Stimulated activated CD4-positive, alpha-beta T cell treated with anti-CD3 and anti-CD28 coated beads, Interleukin-15, amount 100 ng/mL, for 1 hour (primary cell): Measurements from ENCODE around the gene BNC1.

ENCODE experiments used
- DNase-seq, 2 donors: peaks; one replicate each; pipeline ENCODE4 v3.0.0-alpha.2; 2020; ENCODE audit warnings: low read depth in 1 of 2, low spot score in 1 of 2

Gene BNC1, protein sequence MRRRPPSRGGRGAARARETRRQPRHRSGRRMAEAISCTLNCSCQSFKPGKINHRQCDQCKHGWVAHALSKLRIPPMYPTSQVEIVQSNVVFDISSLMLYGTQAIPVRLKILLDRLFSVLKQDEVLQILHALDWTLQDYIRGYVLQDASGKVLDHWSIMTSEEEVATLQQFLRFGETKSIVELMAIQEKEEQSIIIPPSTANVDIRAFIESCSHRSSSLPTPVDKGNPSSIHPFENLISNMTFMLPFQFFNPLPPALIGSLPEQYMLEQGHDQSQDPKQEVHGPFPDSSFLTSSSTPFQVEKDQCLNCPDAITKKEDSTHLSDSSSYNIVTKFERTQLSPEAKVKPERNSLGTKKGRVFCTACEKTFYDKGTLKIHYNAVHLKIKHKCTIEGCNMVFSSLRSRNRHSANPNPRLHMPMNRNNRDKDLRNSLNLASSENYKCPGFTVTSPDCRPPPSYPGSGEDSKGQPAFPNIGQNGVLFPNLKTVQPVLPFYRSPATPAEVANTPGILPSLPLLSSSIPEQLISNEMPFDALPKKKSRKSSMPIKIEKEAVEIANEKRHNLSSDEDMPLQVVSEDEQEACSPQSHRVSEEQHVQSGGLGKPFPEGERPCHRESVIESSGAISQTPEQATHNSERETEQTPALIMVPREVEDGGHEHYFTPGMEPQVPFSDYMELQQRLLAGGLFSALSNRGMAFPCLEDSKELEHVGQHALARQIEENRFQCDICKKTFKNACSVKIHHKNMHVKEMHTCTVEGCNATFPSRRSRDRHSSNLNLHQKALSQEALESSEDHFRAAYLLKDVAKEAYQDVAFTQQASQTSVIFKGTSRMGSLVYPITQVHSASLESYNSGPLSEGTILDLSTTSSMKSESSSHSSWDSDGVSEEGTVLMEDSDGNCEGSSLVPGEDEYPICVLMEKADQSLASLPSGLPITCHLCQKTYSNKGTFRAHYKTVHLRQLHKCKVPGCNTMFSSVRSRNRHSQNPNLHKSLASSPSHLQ

GRCh38 chr15:83284559-83285283, at the start of gene BNC1:
BNC1 (minus strand) TSS chr15:83284664; CDS start chr15:83284628, 36 bp downstream.
- DNase-seq = no peak

- DNase-seq = no peak
Measured at GRCh38 chr15:83327041-83327440, 42.6 kb upstream of the BNC1 start.

GRCh38 chr15:83324799-83325198, 40.3 kb upstream of the BNC1 start:
- no peak for DNase-seq

DNA sequence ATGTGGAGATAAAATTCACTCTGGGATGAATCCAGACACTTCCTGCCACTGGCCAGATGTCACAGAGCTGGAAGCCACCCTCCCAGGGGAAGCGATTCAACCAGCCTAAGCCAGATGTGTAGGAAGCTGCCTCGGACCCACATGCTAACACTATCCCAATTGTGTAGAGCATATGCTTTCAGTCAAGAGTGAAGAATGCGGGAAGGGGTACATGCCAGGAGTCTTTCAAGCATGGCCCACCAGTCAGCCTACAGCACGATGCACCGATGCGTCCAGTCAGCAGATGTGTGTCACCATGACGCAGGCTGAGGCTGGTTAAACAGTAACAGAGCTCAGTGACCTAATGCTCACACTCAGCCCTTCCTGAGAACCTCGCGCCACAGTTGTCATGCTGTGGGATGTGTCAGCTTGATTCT, 38.8 kb upstream of the BNC1 start:
- no peak for DNase-seq

- DNase-seq = no peak
Measured at GRCh38 chr15:83322691-83323090, 38.2 kb upstream of the BNC1 start.

DNA sequence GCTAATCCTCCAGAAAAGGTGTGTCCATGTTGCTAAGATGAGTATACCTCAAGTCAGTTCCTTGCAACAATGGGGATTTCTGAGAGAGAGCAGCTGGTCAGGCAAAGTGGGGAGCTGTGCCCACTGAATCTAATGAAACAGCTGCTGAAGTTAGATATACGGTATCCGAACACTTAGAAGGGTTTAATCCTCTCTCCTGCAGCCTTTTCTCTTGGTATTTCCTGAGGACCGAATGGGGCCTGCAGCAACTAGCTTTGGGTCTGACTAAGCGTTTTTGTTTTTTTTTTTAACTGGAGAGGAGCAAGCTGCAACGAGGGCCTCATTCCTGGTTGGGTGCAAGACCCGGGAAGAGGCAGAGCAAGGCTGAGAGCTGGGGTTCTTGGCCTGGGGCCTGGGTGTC, 37.6 kb upstream of the BNC1 start:
- no peak for DNase-seq

DNA sequence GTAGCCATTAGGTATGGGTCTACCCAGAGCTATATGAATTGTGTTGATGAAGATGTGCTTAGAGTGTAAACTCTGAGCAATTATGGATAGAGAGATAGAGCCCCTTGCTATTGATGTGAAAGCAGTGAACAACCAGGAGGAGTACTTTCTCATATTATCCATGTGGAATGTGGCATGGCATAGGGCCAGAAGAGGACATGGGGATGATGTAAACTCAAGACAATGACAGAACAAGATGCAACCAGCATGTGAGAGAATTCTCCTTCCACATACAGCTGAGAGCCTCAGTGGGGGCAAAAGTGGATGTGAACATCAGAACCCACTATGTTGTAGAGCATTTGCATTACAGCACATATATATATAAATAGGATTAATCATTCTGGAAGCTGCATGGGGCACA, 36.4 kb upstream of the BNC1 start:
- no peak for DNase-seq

DNA sequence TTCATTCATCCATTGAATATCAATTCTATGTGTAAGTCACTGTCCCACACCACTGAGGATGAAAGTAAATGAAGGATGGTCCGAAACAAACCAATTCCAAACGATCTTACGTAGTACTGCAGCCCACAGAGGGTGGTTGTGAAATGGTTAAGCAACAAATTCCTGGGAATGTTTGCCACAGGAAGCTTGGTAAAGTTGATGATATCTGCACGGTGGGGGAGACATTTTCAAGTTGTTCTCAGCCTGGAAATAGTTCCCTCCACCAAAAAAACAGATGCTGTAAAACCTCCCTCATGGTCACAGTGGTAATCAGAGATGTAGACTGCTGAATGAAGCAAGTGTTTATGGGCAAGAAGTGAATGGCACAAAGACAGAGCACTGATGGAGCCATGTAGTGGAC, 35.9 kb upstream of the BNC1 start:
- no peak for DNase-seq

DNA sequence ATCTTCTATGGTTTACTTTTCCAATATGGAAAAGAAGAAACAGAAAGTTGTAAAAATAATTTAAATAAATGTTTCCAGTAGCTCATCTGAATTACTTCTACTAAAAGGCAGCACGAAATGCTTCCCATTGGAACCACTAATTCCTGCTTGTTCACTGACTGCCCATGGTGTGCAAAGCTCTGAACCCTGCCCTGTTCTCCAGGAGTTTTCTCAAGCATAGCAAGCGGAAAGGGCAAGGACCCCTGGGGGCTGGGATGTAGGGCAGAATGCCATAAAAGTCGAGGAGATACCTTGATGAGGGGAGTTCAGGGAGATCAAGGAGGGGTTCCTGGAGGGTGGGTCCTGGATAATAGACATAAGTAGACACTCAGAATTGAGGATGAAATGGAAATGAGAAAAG, 35.3 kb upstream of the BNC1 start:
- no peak for DNase-seq

DNA sequence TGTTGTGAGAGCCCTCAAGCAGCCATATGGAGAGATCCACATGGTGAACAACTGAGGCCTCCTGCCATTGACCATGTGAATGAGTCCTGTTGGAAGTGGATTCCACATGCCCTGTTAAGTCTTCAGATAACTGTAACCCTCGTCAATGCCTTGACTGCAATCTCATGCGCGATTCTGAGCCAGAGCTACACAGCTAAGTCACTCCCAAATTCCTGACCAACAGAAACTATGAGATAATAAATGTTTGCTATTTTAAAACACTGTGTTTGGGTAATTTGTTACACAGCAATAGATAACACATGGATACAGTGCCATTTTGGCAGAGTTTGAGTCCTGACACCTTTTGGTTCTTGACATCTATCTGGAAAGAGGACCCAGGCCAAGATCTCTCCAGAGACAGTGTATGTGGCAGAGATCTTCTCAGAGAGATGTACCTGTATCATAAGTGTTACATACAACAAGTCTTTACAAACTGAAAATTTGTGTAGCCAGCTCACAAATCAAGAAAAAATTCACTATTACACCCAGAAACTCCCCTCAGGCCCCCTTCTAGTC, 34.5 kb upstream of the BNC1 start:
- no peak for DNase-seq

GRCh38 chr15:83318036-83318435, 33.6 kb upstream of the BNC1 start:
- no peak for DNase-seq

DNA sequence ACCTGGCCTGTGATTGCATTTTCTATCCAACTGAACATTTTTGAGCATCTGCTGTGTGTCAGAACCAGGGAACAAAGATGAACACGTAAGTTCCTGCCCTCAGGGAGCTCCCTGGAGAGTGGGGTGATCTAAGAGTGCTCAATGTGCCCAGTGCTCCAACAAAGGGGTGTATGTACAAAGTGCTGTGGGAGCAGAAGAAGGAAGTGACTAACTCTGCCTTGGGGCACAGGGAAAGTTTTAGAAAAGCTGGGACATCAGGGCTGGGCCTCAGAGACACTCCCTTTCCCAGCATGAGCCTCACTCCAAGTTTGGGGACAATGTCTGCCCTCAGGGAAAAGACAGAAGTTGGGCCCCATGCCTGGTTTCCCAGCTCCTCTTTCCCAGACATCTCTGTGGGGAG, 27.6 kb upstream of the BNC1 start:
- no peak for DNase-seq

GRCh38 chr15:83310521-83311456, 26.3 kb upstream of the BNC1 start:
- DNase-seq = no peak

- no peak for DNase-seq
Measured at GRCh38 chr15:83308671-83309070, 24.2 kb upstream of the BNC1 start.

GRCh38 chr15:83306561-83306960, 22.1 kb upstream of the BNC1 start:
- no peak for DNase-seq

DNA sequence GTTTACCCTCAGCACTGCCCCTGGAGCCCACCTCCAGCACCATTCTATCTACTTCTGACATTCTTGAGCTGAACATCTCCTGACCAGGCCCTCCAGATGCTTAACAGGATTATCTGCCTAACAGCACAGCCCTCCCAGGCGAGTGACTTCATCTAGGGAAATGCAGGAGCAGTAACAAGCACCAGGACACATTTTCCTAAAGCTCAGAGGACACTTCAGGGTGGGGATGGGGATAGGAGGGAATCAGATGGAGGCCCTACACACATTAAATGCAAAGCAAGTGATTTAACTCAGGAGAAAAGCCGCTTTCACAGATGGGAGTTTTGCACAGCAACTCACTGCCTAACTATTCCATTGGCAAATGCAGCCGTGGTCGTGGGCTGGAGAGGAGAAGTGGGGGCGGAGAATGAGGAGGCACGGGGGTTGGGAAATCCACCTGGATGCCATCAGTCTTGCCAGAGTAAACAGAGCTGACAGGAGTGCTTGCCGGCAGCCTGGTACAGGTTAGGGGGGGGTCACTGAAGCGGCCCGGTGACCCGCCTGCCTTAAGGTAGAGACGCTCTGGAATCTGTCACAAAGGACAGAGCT, 21.3 kb upstream of the BNC1 start:
- no peak for DNase-seq

DNA sequence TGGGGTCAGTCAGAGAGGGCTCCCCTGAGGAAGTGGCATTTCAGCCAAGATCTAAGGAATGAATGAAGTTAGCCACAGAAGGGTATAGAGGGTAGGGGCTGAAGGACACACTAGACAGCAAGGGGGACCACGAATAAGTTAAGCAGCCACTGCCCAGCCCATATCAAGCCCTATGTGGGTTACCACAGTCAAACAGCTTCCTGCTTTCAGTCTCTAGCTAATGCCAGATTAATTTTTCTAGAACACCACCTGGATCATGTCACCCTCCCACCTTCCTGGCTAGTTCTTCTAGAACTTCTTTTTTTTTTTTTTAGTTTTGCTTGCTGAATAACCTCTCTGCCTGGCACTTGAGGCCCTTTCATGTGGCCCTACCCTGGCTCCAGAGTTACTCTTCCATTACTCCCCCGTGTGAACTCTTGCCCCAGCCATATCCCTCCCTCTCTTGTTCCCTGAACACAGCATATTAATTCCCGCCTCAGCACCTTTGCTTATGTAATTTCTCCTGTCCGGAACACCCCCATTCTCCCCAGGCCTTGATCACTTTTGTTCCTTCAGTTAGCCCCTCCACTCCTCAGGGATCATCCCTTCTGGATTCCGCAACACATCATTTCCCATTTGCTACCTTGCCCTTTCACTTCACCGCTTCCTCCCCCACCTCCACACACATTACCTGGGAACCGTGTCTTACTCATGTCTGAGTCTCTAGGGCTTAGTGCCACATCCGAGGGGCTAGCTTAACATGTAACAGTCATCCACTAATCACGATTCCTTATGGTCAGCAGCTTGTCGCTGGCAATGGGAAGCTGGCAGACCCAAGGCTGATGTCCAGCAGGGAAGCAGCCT, 20.6 kb upstream of the BNC1 start:
- no peak for DNase-seq

GRCh38 chr15:83303535-83303934, 19.1 kb upstream of the BNC1 start:
- no peak for DNase-seq

DNA sequence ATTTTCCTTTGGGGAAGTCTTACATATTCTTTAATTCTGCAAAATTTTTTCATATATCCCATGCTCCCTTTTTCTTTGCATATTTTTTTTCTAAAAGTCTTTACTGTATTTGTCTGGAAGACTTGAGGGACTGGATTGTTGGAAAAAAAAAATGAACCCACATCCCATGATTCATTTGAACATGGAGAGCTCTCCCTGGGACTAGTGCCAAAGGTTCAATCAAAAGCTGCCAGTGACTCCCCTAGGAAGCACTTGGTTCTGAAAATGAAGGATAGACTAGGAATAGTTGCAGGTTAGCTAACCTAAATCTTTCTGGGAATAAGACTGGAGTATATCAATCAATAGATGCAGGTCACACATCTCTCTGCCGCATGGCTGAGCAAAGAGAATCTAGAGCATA, 16.4 kb upstream of the BNC1 start:
- DNase-seq = no peak
